DND-41 (cell line): ENCODE data around the gene RECK.

Source experiments
- ATAC-seq: fragments of 200-7000 bp; cut with Tn5 transposase; 3 replicates; pipeline ENCODE4 v1.9.1; 2021; ENCODE audit warnings: low read depth; ENCODE audit not compliant: insufficient read depth
- DNase-seq: peaks from one replicate; pipeline ENCODE4 v3.0.0-alpha.2; 2020
- H2AFZ ChIP-seq: 2 replicates; pipeline ENCODE4 v1.6.0; 2012; ENCODE audit warnings: low read depth, low read length
- H3K27ac ChIP-seq: 2 replicates; pipeline ENCODE4 v1.5.1; 2012; ENCODE audit warnings: low read length, inconsistent platforms
- H3K27me3 ChIP-seq: fragments of 200-600 bp; sonication (generic); 2 replicates; pipeline ENCODE4 v1.6.0; 2012; ENCODE audit warnings: low read length, mild to moderate bottlenecking, inconsistent platforms; ENCODE audit not compliant: insufficient read depth, poor library complexity
- H3K36me3 ChIP-seq: 2 replicates; pipeline ENCODE4 v1.5.1; 2012; ENCODE audit warnings: low read length, inconsistent platforms; ENCODE audit not compliant: insufficient read depth
- H3K4me1 ChIP-seq: 2 replicates; pipeline ENCODE4 v1.5.1; 2012; ENCODE audit warnings: mild to moderate bottlenecking, low read length; ENCODE audit not compliant: insufficient read depth
- H3K4me2 ChIP-seq: 2 replicates; pipeline ENCODE4 v1.6.0; 2012; ENCODE audit warnings: mild to moderate bottlenecking, moderate library complexity, low read length, inconsistent platforms; ENCODE audit not compliant: insufficient read depth
- H3K4me3 ChIP-seq, 2 experiments: fragments of 200-600 bp in 1 of 2; shearing (Covaris generic) in 1 of 2; 2 replicates each; pipeline ENCODE4 v1.5.1; 2012 to 2016; ENCODE audit warnings: inconsistent platforms in 2 of 2, low read length in 2 of 2, mild to moderate bottlenecking in 2 of 2, low read depth in 1 of 2, moderate library complexity in 1 of 2
- H3K79me2 ChIP-seq: 2 replicates; pipeline ENCODE4 v1.6.0; 2012; ENCODE audit warnings: low read length, inconsistent platforms; ENCODE audit not compliant: insufficient read depth
- H3K9ac ChIP-seq: 2 replicates; pipeline ENCODE4 v1.6.0; 2012; ENCODE audit warnings: low read depth, mild to moderate bottlenecking, inconsistent platforms, low read length, moderate library complexity
- H3K9me3 ChIP-seq: 2 replicates; pipeline ENCODE4 v1.5.1; 2012; ENCODE audit warnings: low read length, moderate library complexity, mild to moderate bottlenecking, inconsistent platforms; ENCODE audit not compliant: insufficient read depth, severe bottlenecking
- H4K20me1 ChIP-seq: 2 replicates; pipeline ENCODE4 v1.6.0; 2012; ENCODE audit warnings: low read length; ENCODE audit not compliant: insufficient read depth
- EZH2 ChIP-seq: IDR thresholded peaks from 3 replicates; pipeline ENCODE4 v1.6.1; 2012; ENCODE audit warnings: borderline replicate concordance, low read depth, mild to moderate bottlenecking, moderate library complexity, low read length, inconsistent platforms; ENCODE audit not compliant: severe bottlenecking
- TF ChIP-seq, protein P1 (sequence below): IDR thresholded peaks from 2 replicates; pipeline ENCODE4 v1.5.1; 2012; ENCODE audit warnings: borderline replicate concordance, low read length, moderate library complexity, mild to moderate bottlenecking; ENCODE audit not compliant: poor library complexity, severe bottlenecking; ENCODE audit errors: extremely low read depth

The RECK gene

DNA sequence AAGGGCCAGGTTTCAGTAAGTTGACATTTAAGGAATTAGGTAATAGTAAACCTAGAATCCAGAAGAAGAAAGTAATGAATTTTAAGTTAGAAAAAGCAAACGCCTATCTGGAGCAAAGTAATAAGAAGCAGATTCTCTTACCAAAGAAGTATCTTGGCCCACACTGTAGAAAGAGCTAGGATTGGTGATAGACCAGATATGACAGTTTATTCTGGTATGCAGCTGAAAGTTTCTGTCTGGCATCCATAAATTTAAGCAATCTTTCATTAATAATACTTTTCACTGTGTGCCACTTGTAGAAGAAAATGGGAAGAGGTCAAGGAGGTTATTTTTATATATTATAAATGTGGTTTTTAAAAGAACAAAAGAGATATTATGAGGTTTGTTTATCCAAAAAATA, 3.0 kb downstream of the RECK start:
- Histone ChIP-seq H2AFZ (no peak overlapping the region), H4K20me1 (no peaks in the 10 kb centered on the region), H3K9me3 (no peaks in the 10 kb centered on the region), H3K27ac (no peak overlapping the region), H3K4me3 (no peak overlapping the region), H3K4me2 (no peak overlapping the region), H3K27me3 (no peaks in the 10 kb centered on the region), H3K9ac (no peak overlapping the region), H3K79me2 (peaks cover 11% of the 10 kb centered on the region), H3K4me1 (peaks cover 42% of the 10 kb centered on the region), H3K36me3 (no peaks in the 10 kb centered on the region)
- ATAC-seq: no peak
- TF ChIP-seq EZH2: no peak
- TF ChIP-seq, protein P1, sequence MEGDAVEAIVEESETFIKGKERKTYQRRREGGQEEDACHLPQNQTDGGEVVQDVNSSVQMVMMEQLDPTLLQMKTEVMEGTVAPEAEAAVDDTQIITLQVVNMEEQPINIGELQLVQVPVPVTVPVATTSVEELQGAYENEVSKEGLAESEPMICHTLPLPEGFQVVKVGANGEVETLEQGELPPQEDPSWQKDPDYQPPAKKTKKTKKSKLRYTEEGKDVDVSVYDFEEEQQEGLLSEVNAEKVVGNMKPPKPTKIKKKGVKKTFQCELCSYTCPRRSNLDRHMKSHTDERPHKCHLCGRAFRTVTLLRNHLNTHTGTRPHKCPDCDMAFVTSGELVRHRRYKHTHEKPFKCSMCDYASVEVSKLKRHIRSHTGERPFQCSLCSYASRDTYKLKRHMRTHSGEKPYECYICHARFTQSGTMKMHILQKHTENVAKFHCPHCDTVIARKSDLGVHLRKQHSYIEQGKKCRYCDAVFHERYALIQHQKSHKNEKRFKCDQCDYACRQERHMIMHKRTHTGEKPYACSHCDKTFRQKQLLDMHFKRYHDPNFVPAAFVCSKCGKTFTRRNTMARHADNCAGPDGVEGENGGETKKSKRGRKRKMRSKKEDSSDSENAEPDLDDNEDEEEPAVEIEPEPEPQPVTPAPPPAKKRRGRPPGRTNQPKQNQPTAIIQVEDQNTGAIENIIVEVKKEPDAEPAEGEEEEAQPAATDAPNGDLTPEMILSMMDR: no peak
- no peak for DNase-seq

DNA sequence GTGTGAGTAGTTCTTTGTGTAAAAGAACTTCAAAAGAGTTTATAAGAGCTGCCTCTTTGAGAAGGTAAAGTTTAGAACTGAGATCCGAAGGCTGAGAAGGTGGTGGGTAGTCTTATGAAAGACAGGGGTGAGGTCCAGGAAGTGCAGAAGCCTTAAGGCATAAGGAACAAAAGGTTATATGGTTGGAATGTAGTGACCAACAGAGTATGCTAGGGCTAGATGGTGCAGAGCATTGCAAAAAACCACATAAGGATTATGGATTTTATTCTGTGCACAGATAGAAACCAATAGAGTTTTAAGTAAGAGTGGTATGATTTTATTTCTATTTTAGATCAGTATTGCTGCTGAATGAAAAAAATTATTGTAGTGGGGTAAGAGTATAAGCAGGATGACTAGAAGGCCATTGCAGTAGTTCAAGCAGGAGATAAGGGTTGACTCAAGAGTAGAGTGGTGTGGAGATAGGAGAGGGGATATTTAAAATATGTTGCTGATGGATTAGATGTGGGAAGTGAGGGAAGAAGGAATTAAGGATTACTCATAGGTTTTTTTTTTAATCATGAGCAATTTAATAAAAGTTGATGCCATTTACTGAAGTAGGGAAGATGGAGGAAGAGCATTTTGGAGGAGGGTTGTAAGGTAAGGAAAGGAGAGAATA, 3.7 kb downstream of the RECK start:
- no peak for ATAC-seq
- no peak overlapping the region for H3K9ac ChIP-seq
- H3K36me3 ChIP-seq: no peaks in the 10 kb centered on the region
- H3K9me3 ChIP-seq: no peaks in the 10 kb centered on the region
- H2AFZ ChIP-seq: no peak overlapping the region
- TF ChIP-seq, protein P1: no peak
- no peak for TF ChIP-seq EZH2
- DNase-seq: no peak
- H3K79me2 ChIP-seq: peaks cover 11% of the 10 kb centered on the region
- H3K4me1 ChIP-seq: peaks cover 42% of the 10 kb centered on the region
- no peak overlapping the region for H3K27ac ChIP-seq
- no peak overlapping the region for H3K4me3 ChIP-seq
- H3K27me3 ChIP-seq: no peaks in the 10 kb centered on the region
- H4K20me1 ChIP-seq: no peaks in the 10 kb centered on the region
- no peak overlapping the region for H3K4me2 ChIP-seq

DNA sequence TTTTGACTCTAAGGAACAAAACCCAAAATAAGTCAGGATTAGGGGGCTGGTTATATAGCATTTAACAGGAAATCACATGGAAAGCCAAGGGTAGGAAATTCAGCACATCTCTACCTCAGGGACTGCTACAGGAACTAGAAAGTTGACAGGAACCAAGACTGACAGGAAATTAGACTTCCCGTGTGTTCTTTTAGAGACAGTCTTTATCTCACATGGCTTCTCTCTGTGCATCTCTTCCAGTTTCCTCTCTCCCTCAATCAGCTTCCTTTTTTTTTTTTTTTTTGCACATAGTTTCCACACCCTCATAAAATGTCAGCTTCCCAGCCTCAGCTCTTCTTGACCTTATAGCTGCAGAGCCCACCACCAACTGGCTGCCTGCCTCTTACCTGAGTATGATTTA, 4.8 kb downstream of the RECK start:
- Histone ChIP-seq H3K4me3 (no peak overlapping the region), H4K20me1 (no peaks in the 10 kb centered on the region), H3K27ac (peak overlapping the region; percentile 6; the same call in 1 of the 2 replicates), H3K27me3 (no peaks in the 10 kb centered on the region), H2AFZ (peak overlapping the region; percentile 24; the same call in 1 of the 2 replicates), H3K9ac (no peak overlapping the region), H3K4me2 (peak overlapping the region; percentile 51), H3K36me3 (no peaks in the 10 kb centered on the region), H3K9me3 (no peaks in the 10 kb centered on the region), H3K4me1 (peaks cover 39% of the 10 kb centered on the region), H3K79me2 (peaks cover 14% of the 10 kb centered on the region)
- ATAC-seq: peak; percentile 36; the same call in 1 of the 3 replicates
- DNase-seq: no peak
- TF ChIP-seq EZH2: no peak
- TF ChIP-seq, protein P1: no peak

DNA sequence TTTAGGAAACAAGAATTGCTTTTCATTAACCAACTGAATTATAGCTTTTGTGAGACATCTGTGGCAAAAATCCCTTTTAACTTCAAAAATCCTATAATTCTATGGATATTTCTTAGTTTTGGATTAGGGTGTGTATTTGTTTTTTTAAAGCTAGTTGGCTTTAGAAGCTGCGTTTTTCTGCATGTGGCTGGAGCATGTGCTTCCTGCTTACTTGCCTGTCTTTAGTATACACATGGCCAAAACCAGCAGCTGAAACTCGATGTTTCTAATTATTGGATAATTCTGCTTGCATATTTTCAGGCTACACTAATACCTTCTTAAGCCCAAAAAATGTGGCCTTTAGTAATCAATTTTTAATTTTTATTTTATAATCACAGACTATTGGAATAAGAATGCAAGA, 8.9 kb downstream of the RECK start:
- H3K4me3 ChIP-seq: no peak overlapping the region
- DNase-seq (no peak), ATAC-seq (no peak)
- TF ChIP-seq EZH2: no peak
- TF ChIP-seq, protein P1: no peak
- H3K9me3 ChIP-seq: no peaks in the 10 kb centered on the region
- H3K27me3 ChIP-seq: no peaks in the 10 kb centered on the region
- H3K9ac ChIP-seq: no peak overlapping the region
- H3K27ac ChIP-seq: no peak overlapping the region
- no peaks in the 10 kb centered on the region for H3K36me3 ChIP-seq
- no peaks in the 10 kb centered on the region for H4K20me1 ChIP-seq
- H2AFZ ChIP-seq: no peak overlapping the region
- peaks cover 4% of the 10 kb centered on the region; the same call in 1 of the 2 replicates for H3K79me2 ChIP-seq
- peaks cover 19% of the 10 kb centered on the region for H3K4me1 ChIP-seq
- H3K4me2 ChIP-seq: no peak overlapping the region
